RPMI8226 (cell line): ENCODE results near the gene SLC7A6OS.
"Not testable (repeated sequence)": the region's sequence is repeated elsewhere in the genome, so short reads cannot be mapped to it uniquely, and the experiment has no call there.

Experiments
- DNase-seq: peaks from one replicate; pipeline ENCODE4 v3.0.0-alpha.2; 2015

Gene SLC7A6OS

GRCh38 chr16:68297908-68298307 is 12.8 kb downstream of the SLC7A6OS start:
- no peak for DNase-seq

- no peak for DNase-seq
Observed at GRCh38 chr16:68296693-68297092, 14.1 kb downstream of the SLC7A6OS start.

- DNase-seq: no peak
Observed at GRCh38 chr16:68296291-68296690, 14.5 kb downstream of the SLC7A6OS start.

GRCh38 chr16:68292425-68292824 is 18.3 kb downstream of the SLC7A6OS start:
- DNase-seq: no peak

GRCh38 chr16:68291227-68291626 is 19.5 kb downstream of the SLC7A6OS start:
- DNase-seq: no peak

GRCh38 chr16:68290450-68290849 is 20.3 kb downstream of the SLC7A6OS start:
- DNase-seq: no peak

- no peak for DNase-seq
Observed at GRCh38 chr16:68289621-68290329, 21.0 kb downstream of the SLC7A6OS start.

- no peak for DNase-seq
Observed at GRCh38 chr16:68289202-68289601, 21.5 kb downstream of the SLC7A6OS start.

GRCh38 chr16:68288796-68289195 is 21.9 kb downstream of the SLC7A6OS start:
- not testable (repeated sequence) for DNase-seq

GRCh38 chr16:68288252-68288650 is 22.5 kb downstream of the SLC7A6OS start:
- no peak for DNase-seq

- DNase-seq: no peak
Observed at GRCh38 chr16:68287276-68288251, 23.2 kb downstream of the SLC7A6OS start.

GRCh38 chr16:68286153-68287074 is 24.3 kb downstream of the SLC7A6OS start:
- no peak for DNase-seq

GRCh38 chr16:68285683-68286082 is 25.1 kb downstream of the SLC7A6OS start:
- DNase-seq: no peak

- DNase-seq: peak; percentile 83
Observed at GRCh38 chr16:68284847-68285246, 25.9 kb downstream of the SLC7A6OS start.

GRCh38 chr16:68283801-68284598 is 26.7 kb downstream of the SLC7A6OS start:
- DNase-seq: peak; percentile 56

- peak; percentile 56 for DNase-seq
Observed at GRCh38 chr16:68283346-68283745, 27.4 kb downstream of the SLC7A6OS start.

GRCh38 chr16:68282064-68282452 is 28.7 kb downstream of the SLC7A6OS start:
- no peak for DNase-seq

- DNase-seq: no peak
Observed at GRCh38 chr16:68281368-68282063, 29.2 kb downstream of the SLC7A6OS start.

- no peak for DNase-seq
Observed at GRCh38 chr16:68279726-68280558, 30.8 kb downstream of the SLC7A6OS start.

- no peak for DNase-seq
Observed at GRCh38 chr16:68276223-68276622, 34.5 kb downstream of the SLC7A6OS start.
